Sigmoid colon (tissue), 3 donors: ENCODE results near the gene DLX5.

Source experiments
- POLR2A ChIP-seq, 2 donors: fragments of 450-650 bp; IDR thresholded peaks; one replicate each; pipeline ENCODE4 v1.6.1; 2016; ENCODE audit warnings: antibody characterized with exemption in 2 of 2, mild to moderate bottlenecking in 2 of 2, moderate library complexity in 2 of 2
- TF ChIP-seq, protein P1 (sequence below), 4 experiments: fragments of 450-650 bp in 3 of 4; fragments of 200-600 bp in 1 of 4; IDR thresholded peaks; one replicate each; pipeline ENCODE4 v1.5.1; 2016 to 2019; ENCODE audit warnings: antibody characterized with exemption in 4 of 4, mild to moderate bottlenecking in 3 of 4, moderate library complexity in 2 of 4

GRCh38 chr7:96992192-96993005 lies 32.2 kb downstream of the DLX5 start:
- TF ChIP-seq, protein P1, sequence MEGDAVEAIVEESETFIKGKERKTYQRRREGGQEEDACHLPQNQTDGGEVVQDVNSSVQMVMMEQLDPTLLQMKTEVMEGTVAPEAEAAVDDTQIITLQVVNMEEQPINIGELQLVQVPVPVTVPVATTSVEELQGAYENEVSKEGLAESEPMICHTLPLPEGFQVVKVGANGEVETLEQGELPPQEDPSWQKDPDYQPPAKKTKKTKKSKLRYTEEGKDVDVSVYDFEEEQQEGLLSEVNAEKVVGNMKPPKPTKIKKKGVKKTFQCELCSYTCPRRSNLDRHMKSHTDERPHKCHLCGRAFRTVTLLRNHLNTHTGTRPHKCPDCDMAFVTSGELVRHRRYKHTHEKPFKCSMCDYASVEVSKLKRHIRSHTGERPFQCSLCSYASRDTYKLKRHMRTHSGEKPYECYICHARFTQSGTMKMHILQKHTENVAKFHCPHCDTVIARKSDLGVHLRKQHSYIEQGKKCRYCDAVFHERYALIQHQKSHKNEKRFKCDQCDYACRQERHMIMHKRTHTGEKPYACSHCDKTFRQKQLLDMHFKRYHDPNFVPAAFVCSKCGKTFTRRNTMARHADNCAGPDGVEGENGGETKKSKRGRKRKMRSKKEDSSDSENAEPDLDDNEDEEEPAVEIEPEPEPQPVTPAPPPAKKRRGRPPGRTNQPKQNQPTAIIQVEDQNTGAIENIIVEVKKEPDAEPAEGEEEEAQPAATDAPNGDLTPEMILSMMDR (IDR thresholded peaks at IDR 0.05), result no peak
- TF ChIP-seq POLR2A (IDR thresholded peaks at IDR 0.05), result no peak
